GM19023 (cell line): ENCODE results near the gene CRTC3.
"Not testable (repeated sequence)": the region's sequence is repeated elsewhere in the genome, so short reads cannot be mapped to it uniquely, and the experiment has no call there.

Experiments
- ATAC-seq: cut with Tn5 transposase; IDR thresholded peaks from one replicate; pipeline ENCODE4 v1.9.1; 2021; ENCODE audit warnings: mild to moderate bottlenecking, moderate library complexity; ENCODE audit not compliant: unreplicated experiment

Gene CRTC3

GRCh38 chr15:90618330-90619125 lies 88.8 kb downstream of the CRTC3 start:
- ATAC-seq, result no peak

DNA sequence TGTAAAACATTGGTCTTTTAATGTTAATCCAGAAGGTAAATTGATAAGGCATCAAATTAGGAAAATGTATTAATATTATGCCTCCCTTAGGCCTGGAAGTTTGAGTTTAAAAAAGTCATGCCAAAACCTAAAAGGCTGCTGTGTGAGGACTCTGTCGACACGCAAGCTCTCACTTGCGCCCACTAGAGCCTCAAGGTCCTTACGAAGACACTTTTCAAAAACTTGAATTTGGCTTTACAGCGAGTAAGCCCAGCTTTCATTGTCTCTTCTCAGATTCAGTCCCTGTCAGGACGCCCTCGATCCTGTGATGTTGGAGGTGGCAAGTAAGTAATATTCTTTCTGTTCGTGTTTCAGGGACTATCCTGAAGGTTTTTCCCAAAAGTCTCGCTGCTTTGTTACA lies 89.7 kb downstream of the CRTC3 start:
- ATAC-seq, result no peak

DNA sequence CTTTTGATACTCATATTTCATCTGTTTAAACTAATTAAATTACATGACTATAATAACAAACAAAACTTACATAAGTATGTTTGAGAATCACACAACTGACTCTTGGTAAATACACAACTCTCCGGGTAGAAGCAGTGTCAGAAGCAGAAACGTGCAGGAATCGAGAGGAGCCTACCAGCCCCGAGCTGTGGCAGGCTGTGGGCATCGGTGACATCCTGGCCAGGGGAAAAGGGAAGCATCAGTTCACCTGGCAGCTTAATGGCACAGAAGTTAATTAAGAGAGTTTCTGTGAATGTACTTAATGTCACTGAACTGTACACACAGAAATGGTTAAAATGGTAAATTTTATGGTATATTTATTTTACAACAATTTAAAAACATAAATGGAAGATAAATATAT lies 90.2 kb downstream of the CRTC3 start:
- no peak for ATAC-seq

GRCh38 chr15:90620379-90621067 lies 90.8 kb downstream of the CRTC3 start:
- ATAC-seq, result no peak

- ATAC-seq, result no peak
Measured at GRCh38 chr15:90623854-90624253, 94.1 kb downstream of the CRTC3 start.

DNA sequence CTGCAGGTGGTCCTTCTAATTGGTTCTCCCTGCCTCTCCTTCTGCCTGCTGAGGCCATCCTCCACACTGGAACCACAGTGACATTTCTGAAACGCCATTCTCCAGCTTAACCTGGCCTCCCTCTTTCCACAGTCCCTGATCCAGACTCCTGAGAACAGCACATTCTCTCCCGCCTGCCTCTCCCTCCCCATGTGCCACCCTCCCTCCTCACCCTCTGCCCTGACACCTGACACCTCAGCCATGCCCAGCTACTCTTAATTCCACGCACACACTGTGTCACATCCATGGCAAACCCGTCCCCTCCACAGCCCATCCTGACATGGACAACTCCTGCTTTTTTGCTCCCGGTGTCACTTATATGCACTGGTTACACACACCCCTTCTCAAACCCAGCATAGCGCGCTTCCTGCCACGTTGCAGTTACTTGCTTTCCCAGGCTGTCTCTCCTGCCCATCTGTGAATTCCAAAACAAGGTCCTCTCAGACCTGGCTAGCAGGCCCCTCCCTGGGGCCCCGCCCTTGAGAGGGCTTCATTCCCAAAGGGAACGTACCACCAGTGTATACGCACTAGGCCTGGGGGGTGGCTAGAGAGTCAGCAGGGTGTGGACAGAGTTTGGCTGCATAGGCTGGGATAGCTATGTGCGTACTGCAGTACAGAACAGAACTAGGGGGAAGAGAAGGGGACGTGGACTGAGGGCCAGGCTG lies 94.7 kb downstream of the CRTC3 start:
- ATAC-seq, result no peak

GRCh38 chr15:90625037-90625436 lies 95.3 kb downstream of the CRTC3 start:
- ATAC-seq, result no peak

- ATAC-seq, result no peak
Measured at GRCh38 chr15:90629217-90629616, 99.5 kb downstream of the CRTC3 start.

DNA sequence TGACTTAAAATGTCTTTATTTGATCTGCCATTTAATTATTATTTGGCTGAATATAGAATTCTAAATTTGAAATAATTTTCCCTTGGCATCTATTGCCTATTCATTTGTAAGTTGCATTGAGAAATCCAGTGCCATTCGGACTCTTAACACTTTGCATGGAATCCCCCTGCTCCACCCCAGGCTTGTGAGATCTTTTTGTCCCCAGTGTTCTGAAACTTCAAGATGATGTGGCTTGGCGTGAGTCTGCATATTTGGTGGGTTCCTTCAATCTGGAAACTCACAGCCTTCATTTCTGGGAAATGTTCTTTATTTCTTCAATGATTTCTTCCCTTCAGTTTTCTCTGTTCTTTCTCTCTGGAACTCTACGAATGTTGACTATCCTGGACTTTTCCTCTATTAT lies 103.6 kb downstream of the CRTC3 start:
- ATAC-seq, result no peak

GRCh38 chr15:90636993-90637392 lies 107.3 kb downstream of the CRTC3 start:
- not testable (repeated sequence) for ATAC-seq

GRCh38 chr15:90637693-90638092 lies 108.0 kb downstream of the CRTC3 start:
- no peak for ATAC-seq

DNA sequence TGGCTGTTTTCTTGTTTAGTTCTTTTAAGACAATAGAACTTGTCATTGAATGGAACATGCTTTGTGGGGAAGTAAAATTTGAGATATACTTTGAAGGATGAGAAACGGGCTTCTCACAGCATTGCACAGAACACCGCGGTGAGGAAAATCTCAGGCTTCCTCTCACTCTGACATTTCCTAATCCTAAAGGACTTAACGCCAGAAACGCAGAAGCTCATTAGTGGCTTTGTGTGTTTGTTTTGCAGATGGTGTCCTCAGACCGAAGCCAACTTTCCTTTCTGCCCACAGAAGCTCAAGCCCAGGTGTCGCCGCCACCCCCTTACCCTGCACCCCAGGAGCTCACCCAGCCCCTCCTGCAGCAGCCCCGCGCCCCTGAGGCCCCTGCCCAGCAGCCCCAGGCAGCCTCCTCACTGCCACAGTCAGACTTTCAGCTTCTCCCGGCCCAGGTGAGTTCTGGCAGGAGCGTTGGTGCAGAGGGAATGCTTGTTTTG lies 108.5 kb downstream of the CRTC3 start:
- no peak for ATAC-seq

DNA sequence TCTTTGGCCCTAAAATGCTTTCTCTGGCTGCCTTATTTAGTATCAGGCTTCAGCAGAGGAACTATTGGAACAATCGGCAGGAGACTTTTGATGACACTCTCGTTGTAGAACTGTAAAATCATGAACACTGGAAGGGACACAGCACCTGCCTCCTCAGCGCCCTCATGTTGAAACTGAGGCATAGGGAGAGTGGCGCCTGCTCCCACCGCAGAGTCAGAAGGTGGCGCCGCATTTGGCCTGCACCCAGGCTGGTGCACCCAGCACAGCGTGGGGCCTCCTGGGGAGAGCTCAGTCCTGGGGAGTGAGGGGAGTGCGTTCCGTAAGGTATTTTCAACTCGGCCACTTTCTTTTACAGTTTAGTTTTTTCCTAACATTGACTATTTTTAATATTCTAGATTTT lies 109.2 kb downstream of the CRTC3 start:
- ATAC-seq, result no peak

DNA sequence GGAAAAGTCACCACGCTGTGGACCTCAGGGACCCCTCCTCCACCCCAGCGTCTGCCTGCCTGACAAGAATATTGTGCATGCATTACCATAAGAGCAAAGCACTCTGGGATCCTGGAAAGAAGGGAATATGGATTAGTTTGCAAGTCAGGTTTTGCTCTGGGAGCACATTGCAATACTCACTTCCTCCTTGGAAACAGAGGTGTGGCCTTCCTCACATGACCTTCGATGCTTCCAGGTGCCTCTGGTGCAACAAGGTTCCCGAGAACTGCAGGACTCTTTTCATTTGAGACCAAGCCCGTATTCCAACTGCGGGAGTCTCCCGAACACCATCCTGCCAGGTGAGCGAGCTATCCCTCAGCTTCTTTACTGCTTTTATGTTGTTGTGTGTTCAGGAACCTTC lies 111.1 kb downstream of the CRTC3 start:
- ATAC-seq, result no peak

- no peak for ATAC-seq
Measured at GRCh38 chr15:90641581-90642463, 112.1 kb downstream of the CRTC3 start.

- no peak for ATAC-seq
Measured at GRCh38 chr15:90642464-90643300, 113.0 kb downstream of the CRTC3 start.

DNA sequence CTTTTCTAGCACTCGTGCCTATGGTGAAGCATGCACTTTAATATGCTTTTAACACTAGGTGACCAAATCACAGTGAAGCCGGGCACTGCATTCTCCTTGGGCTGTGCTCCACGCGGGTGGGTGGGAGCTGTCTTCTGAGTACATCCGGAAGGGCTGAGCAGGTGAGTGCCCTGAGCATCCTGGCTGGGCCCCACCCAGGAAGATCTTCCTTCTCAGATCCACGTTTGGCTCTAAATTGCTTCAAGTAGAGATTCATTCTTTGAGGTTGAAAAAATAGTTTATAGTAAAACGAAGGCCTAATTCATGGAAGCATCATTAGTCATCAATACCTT lies 113.5 kb downstream of the CRTC3 start:
- no peak for ATAC-seq

DNA sequence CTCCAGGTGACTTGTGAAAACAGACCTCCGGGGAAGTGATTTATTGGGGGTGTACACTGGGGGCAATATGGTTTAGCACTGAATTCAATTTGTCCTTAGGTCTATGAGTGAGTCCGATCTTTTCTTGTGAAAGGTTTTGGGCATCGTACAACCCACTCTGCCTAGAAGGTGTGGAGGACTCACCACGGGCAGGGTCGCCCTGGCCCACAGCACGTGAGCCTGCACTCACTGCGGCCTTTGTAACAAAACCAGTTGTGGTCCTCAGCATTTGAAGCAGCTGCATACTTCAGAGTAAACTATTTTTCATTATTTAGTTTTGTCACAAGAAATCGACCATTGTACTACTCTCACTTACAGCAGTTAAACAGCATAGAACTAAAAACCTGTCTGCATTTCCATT lies 114.8 kb downstream of the CRTC3 start:
- ATAC-seq, result no peak

DNA sequence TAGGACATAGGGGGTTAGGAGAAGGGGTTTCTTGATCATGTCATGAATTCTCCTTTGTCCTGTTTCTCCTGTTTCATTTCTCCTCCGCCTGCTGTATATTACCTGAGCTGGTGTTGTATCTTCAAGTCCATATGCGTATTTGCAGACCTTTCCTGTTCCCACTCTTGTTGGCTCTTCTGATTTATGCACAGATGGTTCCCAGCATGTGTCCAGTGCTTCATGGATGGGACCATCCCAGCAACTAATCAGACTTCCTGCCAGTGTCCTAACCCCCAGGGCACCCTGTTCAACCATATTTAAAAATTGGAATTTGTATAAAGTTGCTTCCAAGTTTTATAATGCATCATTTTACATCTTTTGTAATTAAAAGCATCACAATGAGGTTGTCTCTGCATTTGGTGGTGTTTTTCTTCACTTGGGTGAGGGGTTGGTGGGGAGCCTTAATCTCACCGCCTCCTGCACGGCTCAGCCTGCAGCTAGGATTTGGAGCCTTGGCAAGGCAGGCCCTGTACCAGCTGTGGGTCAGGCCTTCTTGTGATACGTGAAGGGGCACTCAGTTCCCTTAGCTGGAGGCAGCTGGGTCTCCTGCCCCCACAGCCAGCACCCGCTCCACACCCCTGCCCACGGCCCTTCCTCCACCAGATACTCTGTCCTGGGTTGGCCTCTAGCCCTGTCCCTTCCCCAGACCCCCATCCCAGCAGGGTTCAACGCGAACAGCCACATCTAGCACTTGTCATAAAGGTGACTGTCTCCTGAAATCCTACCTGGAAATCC lies 115.4 kb downstream of the CRTC3 start:
- no peak for ATAC-seq
